Dedifferentiated amniotic fluid mesenchymal stem cell (primary cell): ENCODE results near the gene C7orf33.
"Not testable (repeated sequence)": the region's sequence is repeated elsewhere in the genome, so short reads cannot be mapped to it uniquely, and the experiment has no call there.

Experiments
- DNase-seq: peaks from one replicate; pipeline ENCODE4 v3.0.0-alpha.2; 2016; ENCODE audit errors: extremely low spot score

C7orf33 gene, protein sequence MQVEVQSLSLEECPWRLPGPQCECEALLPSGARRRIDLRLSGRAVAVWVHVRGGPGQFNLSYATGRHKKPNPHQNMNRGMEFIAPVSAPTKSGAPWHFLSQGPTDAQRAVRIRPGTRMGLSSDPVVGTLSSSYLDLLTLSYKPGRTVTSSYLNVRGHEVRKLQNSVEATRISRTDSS

DNA sequence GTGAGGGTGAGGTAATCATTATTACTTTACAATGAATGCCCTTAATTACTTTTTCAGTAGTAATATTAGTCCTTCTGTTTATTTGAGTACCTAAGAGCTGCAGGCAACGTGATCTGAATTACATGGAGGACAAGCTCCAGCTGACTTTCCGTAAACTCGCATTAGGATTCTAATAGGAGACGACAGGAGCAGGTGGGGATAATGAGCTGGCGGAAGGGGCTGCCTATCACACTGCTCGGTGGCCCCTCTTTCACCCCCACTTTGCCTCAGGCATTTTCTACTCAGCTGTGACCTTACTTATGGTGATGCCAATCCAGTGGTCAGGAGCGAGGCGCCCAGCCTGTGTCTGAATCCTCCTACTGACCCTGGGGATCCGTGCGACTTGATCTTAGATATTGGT, at the start of gene C7orf33:
Gene C7orf33, plus strand, starts transcription at position 296 of the 400 bp plus-strand sequence. CDS start 160 bp downstream, outside the sequence.
- DNase-seq: no peak

DNA sequence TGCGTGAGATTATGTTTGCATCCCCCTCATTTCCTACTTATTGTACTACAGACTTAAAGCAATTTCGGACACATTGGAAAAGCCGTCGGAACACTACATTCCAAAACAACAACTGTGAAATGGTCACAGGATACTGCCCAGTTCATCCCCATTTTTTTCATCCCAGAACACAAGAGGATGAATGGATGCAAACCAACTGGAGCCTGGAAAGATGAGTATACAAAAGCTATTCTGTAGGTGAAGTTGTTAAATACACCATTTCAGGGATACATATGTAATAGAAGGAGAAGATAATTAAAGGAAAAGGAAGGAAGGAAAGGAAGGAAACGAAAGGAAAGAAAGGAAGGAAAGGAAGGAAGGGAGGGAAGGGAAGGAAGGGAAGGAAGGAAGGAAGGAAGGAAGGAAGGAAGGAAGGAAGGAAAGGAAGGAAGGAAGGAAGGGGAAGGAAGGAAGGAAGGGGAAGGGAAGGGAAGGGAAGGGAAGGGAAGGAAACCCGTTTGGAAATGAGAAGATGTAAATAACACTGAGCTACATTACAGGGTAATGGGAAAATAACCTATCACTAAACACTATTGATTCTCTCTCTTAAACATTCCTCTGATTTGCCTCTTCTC, 48.6 kb upstream of the C7orf33 start:
- DNase-seq: no peak

DNA sequence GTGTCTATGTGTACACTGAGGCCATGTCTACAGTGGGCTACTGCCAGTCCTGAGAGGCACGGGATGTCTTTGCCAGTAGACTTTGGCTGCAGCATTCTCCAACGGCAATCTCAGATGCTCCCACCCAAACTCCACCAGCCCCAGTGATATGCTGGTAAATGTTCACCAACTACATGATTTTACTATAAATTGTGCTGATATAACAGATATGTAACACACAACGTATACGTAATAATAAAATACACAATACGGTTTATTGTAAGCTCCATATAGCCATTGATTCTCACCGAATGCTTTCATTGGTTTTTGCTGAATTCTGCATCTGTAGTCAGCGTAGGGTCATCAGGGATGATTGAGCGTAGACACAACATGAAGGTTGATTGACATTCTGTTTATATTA, 47.3 kb upstream of the C7orf33 start:
- DNase-seq: no peak

DNA sequence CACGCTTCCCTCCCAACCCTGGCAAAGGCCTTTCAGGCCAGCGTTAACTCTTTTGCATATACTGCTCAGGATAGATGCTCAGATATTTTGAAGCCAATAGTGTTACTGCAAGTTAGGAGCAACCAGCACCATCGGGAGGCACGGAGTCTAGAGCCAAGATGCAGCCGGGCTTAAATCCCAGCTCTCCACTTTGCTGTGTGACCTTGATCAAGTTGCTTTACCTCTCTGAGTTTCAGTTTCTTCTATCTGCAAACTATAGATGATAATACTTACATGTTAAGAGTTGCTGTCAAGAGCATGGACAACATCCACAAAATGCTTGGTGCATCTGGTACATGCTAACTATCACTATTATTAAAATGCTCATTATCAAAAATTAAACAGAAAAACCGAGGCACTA, 45.4 kb upstream of the C7orf33 start:
- DNase-seq: no peak

DNA sequence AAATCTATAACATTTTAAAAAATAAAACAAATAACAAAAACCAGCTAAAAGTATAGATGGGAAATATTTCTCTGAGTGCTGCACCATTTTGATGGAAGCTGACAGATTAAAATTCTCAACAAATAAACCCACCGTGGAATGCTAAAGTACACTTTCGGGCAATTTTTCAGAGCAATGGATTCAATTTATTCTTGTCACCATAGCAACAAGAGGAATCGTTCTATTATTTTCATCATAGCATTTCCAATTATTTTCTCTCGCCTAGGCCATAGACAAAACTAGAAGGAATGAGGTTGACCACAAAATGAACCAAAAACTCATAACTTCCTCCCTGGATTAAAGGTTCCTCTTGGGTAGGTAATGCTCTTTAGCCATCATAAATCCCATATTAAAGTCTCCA, 44.6 kb upstream of the C7orf33 start:
- no peak for DNase-seq

DNA sequence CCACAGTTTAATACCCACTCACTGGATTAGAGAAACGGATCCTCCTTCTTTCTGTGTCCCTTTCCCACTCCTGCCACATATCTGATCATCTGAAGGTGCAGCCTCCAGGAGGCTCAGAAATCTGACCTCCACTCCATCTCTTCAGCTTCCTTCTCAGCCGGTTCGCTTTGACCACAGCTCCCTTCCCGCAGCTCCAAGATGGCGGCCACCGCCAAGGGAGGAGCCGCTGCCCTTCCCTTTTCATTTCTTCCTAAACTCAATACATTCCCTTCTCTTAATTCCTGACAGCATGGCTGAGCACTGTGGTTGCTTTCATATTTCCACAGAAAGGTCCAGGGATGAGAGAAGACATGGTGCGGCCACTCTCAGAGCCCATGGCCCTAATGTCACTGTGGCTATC, 43.7 kb upstream of the C7orf33 start:
- no peak for DNase-seq

DNA sequence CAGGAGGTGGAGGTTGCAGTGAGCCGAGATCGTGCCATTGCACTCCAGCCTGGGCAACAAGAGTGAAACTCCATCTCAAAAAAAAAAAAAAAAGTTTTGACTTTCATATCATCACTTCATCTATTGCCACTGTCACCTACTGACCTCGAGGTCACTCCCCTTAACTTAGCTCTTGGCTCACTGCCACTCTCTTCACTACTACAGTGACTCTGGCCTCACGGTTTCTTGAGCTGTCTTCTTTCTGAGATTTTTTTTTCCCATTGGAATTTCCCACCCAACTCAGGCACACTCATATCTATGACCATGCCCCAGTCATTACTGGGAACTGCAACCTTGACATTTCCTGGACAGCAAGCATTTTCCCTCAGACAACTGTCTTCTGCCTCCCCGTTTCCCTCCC, 42.6 kb upstream of the C7orf33 start:
- no peak for DNase-seq

DNA sequence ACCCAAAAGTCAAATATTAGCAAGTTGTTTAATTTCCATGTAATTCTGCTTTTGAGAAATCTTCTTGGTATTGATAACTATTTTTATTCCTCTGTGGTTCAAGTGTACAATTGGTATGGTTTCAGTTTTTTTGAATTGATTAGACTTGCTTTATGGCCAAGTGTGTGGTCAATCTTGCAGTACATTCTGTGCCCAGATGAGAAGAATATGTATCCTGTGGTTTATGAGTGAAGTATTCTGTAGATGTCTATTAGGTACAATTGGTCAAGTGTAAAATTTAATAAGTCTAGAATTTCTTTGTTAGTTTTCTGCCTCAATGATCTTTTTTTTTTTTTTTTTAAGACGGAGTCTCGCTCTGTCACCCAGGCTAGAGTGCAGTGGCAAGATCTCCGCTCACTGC, 36.6 kb upstream of the C7orf33 start:
- no peak for DNase-seq

DNA sequence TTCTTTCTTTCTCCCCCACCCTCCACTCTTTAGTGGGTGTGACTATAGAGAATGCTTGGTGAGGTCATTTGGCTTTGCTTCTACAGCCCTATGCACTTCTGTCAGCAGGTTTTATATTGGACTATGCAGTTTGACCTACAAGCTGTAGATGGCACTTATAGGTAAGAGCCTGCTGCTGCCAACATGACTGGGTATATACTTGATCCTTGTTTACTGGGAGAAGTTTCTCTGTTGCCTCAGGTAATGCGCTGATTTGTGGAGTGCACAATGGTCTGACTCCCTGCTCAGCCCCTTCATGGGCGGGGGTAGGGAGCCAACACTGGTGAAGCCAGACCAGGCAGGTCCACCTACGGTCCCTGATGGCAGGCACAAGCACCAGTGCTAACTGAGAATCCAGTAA, 33.7 kb upstream of the C7orf33 start:
- no peak for DNase-seq

DNA sequence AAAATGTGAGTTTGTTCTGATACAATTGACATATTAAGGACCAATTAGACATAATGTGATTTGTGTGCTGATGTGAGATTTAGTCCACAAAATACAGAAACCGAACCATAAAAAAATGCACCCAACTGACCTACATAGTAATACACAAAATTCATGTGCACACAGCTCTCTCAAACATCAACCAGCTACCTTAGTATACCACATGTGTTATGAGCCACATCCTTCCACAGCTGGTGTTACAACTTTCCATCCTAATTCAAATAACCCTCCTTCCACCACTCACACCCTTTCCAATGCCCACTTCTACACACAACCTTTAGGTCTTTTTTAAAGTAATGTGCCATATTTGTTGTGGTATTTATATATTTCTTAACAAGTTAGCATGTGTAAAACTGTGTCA, 31.7 kb upstream of the C7orf33 start:
- DNase-seq: no peak

DNA sequence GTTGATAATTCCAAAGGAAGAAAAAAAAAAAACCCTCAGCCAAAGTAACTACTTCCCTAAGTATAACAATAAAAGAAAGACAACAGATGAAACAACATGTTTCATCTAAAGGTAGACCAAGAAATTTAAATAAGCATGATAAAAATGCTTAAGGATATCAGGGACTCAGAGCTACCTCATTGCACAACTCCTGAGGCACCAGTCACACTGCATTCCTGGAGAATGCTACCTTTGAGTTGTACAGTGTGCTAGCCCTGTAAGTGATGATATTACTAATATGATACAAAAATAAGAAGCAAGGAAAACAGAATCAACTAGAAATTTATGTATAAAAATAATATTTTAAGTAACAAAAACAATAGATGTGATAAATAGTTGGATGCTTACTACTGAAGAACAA, 29.5 kb upstream of the C7orf33 start:
- DNase-seq: no peak

DNA sequence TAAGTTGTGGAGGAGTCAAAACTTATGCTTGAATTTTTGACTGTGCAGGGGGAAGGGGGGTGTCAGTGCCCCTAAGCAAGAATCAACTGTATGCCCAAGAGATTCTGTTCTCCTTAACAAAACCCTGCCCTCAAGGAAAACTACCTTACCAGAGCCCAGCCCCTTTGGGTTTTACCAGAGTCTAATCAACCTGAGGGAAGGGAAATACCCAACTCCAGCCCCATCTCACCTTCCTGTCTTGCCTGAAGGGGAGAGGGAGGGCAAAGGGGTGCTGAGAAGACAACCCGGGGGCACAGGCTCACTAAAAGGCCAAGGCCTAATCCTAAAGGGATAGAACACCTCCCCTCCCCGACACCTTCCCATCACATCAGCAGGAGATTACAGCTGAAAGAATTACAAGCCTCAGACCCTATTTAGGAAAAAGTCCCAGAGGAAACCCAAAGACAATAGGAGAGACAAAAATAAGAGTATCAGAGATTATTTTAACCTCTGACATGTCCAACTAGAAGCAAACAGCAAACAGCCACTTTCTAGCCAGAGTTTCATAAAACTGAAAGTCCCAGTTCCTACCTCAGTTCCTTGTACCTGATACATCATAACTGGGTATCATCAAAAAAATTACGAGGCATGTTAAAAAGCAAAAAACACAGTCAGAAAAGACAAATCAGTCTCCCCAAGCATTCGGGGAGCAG, 26.8 kb upstream of the C7orf33 start:
- no peak for DNase-seq

DNA sequence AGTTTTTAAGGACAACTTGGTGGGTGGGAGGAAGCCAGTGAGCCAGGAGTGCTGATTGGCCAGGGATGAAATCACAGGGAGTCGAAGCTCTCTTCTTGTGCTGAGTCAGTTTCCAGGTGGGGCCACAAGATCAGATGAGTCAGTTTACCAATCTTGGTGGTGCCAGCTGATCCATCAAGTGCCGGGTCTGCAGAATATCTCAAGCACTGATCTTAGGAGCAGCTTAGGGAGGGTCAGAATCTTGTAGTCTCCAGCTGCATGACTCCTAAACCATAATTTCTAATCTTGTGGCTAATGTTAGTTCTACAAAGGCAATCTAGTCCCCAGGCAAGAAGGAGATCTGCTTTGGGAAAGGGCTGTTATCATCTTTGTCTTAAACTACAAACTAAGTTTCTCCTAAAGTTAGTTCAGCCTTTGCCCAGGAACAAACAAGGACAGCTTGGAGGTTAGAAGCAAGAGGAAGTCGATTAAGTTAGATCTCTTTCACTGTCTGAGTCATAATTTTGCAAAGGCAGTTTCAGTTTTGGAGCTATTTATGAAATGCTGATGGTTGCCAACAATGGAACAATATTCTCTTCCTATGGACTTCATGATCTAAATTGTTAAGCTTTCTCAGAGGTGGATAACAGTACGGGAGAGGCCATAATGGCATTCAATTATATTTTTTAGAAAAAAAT, 26.2 kb upstream of the C7orf33 start:
- DNase-seq: peak; percentile 29

DNA sequence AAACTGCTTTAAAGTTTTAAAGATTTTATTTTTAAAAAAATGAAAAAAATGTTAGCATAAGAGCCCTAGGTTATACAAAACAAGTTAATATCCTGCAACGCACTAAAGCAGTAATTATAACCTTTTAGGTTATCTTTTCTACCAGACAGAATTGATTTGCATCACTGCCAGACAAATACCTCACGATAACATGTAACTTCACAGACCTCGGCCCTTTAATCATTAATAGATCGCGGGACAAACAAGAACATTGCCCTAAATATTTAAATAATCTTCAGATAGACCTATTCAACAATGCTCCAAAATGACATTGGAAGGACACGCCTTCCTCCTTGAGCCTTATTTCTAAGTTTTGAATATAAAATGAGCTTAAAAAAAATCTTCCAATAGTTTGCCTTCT, 23.8 kb upstream of the C7orf33 start:
- no peak for DNase-seq

DNA sequence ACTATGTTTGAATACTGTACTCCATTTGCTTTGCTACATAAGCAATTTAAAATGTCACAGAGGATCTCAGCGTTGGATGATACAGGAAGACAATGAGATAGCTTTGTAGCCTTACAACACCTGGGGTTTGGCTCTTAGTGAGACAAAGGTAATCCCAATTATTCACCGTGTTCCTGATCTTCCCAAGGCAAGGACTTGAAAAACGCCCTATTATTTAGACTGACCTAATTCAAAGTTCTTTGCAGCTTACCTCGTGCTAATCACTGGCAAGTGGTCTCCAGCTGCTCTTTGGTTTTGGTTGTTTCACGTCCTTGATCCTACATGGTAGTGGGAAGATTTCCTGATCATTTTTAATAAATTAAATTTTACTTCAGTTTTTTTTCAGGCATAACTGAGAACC, 23.0 kb upstream of the C7orf33 start:
- DNase-seq: no peak

DNA sequence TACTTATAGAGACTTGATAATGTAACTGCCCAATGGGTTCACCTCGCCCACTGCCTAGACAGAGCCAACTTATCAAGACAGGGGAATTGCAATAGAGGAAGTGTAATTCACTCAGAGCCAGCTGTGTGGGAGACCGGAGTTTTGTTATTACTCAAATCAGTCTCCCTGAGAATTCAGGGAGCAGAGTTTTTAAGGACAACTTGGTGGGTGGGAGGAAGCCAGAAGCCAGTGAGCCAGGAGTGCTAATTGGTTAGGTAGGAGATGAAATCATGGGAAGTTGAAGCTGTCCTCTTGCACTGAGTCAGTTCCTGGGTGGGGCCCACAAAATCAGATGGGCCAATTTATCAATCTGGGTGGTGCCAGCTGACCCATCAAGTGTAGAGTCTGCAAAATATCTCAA, 20.1 kb upstream of the C7orf33 start:
- no peak for DNase-seq

DNA sequence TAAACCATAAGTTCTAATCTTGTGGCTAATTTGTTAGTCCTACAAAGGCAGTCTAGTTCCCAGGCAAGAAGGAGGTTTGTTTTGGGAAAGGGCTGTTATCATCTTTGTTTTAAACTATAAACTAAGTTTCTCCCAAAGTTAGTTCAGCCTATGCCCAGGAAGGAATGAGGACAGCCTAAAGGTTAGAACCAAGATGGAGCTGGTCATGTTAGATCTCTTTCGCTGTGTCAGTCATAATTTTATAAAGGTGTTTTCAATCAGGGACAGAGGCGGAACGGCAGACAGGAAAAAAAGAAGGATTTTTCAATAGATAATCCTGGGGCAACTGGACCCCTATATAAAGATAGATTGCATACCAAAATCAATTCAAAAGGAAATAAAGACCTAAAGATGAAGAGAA, 19.6 kb upstream of the C7orf33 start:
- not testable (repeated sequence) for DNase-seq

DNA sequence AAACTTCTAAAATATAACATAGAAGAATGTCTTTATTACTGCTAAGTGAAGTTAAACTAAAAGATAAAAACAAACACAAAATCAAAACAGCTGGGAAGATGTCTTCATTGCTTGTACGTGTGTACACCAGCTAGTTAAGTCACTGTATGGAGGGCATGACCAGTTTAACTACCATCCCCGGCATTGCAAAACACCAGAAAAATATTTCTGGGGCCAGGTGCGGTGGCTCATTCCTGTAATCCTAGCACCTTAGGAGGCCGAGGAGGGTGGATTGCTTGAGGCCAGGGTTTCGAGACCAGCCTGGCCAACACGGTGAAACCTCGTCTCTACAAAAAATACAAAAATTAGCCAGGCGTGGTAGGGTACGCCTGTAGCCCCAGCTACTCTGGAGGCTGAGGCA, 19.2 kb upstream of the C7orf33 start:
- no peak for DNase-seq

DNA sequence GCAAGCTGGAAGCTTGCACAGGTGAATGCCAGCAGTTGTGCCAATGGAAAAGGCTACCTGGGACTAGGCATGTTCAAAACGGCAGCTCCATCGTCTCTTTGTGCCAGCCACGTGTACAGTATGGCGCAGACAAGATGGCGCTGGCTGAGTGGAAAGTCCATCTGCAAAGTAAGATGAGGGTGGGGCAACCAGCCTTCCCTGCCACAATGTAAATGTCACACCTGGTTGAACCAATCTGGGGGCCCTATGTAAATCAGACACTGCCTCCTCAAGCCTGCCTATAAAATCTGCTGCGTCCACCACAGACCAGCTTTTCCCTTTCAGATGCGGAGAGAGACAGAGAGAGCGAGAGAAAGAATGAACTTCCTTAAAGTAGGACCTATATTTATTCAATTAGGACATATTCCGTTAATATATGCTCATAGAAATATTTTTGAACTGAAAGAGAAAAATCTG, 18.5 kb upstream of the C7orf33 start:
- no peak for DNase-seq

DNA sequence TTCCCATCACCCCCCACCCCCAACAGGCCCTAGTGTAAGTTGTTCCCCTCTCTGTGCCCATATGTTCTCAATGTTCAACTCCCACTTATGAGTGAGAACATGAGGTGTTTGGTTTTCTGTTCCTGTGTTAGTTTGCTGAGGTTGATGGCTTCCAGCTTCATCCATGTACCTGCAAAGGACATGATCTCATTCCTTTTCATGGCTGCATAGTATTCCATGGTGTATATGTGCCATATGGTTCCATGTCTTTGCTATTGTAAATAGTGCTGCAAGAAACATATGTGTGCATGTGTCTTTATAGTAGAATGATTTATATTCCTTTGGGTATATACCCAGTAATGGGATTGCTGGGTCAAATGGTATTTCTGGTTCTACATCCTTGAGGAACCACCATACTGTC, 17.0 kb upstream of the C7orf33 start:
- not testable (repeated sequence) for DNase-seq

DNA sequence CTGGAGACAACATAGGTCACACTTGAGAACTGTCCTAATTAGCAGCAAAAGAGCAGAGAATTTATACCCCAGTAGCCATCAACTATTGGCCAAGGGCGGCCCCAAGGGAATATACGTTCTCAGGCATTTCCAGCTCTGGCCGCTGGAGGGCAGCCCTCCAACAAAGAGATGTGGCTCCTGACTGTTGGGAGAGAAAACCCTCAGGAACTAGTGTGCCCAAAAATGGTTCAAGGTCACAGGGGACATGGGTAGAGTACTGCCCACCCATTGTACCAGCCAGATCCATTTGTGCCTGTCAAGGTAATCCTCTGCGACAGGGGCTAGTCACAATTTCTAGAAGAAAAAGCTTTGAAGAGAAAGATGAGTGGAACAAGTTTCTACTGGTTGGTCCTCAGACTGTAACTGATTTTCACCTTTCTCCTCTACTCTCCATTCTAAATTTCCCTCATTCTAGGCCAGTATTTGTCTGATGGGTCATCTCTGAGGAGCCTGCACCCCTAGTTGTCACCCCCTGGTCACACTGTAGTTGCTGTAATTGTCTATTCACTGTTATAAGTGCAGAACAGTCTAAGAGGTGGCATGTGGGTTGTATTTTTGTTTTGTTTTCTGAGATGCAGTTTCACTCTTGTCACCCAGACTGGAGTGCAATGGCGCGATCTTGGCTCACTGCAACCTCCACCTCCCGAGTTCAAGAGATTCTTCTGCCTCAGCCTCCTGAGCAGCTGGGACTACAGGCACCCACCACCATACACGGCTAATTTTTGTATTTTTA, 14.7 kb upstream of the C7orf33 start:
- DNase-seq: peak; percentile 62

DNA sequence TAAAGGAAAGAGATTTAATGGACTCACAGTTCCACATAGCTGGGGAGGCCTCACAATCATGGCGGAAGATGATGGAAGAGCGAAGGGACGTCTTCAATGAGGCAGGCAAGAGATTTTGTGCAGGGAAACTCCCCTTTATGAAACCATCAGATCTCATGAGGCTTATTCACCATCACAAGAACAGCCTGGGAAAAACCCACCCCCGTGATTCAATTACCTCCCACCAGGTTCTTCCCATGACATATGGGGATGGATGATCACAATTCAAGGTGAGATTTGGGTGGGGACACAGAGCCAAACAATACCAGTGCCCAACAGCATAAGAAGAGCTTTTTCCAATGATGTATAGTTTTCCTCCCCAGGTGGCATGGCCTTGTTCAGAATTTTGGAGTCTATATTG, 11.2 kb upstream of the C7orf33 start:
- DNase-seq: no peak
